K562 treated with DMSO at 1 percent for 24 hours (cell line): ENCODE data around the gene IBTK. TPM values are rescaled to one million over a fixed set of nuclear protein-coding genes. Genes with fewer than 3 reads are reported as not detected.

Experiments used
- total RNA-seq: library from RNA; unstranded; fragments of 300-600 nt; gene quantifications from 2 replicates; pipeline ENCODE4 v1.2.3, GENCODE V29; 2022; ENCODE audit warnings: low read depth; ENCODE audit not compliant: insufficient read depth

Gene IBTK, protein sequence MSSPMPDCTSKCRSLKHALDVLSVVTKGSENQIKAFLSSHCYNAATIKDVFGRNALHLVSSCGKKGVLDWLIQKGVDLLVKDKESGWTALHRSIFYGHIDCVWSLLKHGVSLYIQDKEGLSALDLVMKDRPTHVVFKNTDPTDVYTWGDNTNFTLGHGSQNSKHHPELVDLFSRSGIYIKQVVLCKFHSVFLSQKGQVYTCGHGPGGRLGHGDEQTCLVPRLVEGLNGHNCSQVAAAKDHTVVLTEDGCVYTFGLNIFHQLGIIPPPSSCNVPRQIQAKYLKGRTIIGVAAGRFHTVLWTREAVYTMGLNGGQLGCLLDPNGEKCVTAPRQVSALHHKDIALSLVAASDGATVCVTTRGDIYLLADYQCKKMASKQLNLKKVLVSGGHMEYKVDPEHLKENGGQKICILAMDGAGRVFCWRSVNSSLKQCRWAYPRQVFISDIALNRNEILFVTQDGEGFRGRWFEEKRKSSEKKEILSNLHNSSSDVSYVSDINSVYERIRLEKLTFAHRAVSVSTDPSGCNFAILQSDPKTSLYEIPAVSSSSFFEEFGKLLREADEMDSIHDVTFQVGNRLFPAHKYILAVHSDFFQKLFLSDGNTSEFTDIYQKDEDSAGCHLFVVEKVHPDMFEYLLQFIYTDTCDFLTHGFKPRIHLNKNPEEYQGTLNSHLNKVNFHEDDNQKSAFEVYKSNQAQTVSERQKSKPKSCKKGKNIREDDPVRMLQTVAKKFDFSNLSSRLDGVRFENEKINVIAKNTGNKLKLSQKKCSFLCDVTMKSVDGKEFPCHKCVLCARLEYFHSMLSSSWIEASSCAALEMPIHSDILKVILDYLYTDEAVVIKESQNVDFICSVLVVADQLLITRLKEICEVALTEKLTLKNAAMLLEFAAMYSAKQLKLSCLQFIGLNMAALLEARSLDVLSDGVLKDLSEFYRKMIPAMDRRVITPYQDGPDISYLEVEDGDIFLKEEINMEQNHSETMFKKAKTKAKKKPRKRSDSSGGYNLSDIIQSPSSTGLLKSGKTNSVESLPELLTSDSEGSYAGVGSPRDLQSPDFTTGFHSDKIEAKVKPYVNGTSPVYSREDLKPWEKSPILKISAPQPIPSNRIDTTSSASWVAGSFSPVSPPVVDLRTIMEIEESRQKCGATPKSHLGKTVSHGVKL (N-terminal part only)
- total RNA-seq = 7.0 and 7.5 TPM in 2 replicates

DNA sequence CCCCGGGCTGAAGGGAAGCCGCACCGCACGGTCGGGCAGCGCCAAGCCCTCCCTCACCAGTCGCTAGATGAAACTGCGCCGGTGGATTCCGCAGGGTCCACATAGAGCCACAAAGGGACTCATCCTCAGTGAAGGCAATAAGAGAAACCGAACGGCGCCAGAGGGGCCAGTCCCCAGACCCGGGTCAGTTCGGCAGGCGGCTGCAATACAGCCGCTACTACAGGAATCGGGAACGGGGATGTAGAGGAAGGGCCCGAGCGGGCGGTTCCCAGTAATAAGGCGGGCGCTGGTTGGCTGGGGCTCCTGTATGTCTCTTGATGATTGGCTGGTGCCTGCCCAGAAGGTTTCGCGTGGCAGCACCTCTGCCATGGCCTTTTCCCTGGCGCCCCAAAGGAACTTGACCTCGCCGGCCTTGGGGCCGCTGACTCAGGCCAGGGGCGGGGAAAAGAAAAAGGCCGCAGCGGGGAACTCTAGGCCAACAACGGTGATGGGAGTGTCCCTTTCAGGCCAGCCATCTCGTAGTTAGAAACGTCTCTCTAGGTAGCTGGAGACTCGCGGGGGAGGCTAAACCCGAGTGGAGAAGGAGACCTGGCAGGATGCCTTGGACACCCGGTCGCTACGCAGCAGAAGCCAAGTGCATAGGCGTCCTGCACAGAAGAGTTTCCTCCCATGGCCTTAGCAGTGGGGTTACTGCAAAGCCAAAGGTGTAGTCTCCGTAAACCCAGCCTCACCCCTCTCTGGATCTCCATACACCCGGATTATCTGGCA is at the start of gene IBTK:
IBTK (minus strand) TSS at position 240 of the 768 bp plus-strand sequence. CDS start 7,258 bp downstream, outside the sequence.

Other genes with a start within 250 kb of the IBTK start
- gene TPBG, start 116.1 kb upstream of the IBTK start, total RNA-seq = 8.5 and 10.6 TPM in 2 replicates